Measurements from ENCODE around the gene SHROOM3. TPM values are rescaled to one million over a fixed set of nuclear protein-coding genes. Genes with fewer than 3 reads are reported as not detected.

SHROOM3 gene
- polyA plus RNA-seq, 3 donors: 0.11 to 3.4 (median 2.1) TPM

- WGBS, 3 donors: 74 to 83% (median 74%) methylated on average over 6 of the region's 6 CpGs
- H3K27ac ChIP-seq (ENCODE audit: low read depth, low read length): no peak overlapping the region
Measured at GRCh38 chr4:76523593-76523992, 88.6 kb downstream of the SHROOM3 start.

- H3K27ac ChIP-seq (ENCODE audit: low read depth, low read length): no peak overlapping the region
- WGBS, 3 donors: 64 to 93% (median 83%) methylated on average over 4 of the region's 4 CpGs
Measured at GRCh38 chr4:76525751-76526150, 90.7 kb downstream of the SHROOM3 start.

- no peak overlapping the region for H3K27ac ChIP-seq (ENCODE audit: low read depth, low read length)
- WGBS, 3 donors: 17 to 51% (median 46%) methylated on average over 2 of the region's 2 CpGs
Measured at GRCh38 chr4:76526585-76526990, 91.6 kb downstream of the SHROOM3 start.

- WGBS, 3 donors: 83 to 88% (median 88%) methylated on average over 5 of the region's 5 CpGs
- H3K27ac ChIP-seq (ENCODE audit: low read depth, low read length): no peak overlapping the region
Measured at GRCh38 chr4:76527666-76528065, 92.6 kb downstream of the SHROOM3 start.

GRCh38 chr4:76531597-76531996 is 96.6 kb downstream of the SHROOM3 start:
- WGBS, 3 donors: 21 to 68% (median 59%) methylated on average over 2 of the region's 2 CpGs
- H3K27ac ChIP-seq (ENCODE audit: low read depth, low read length): no peak overlapping the region

GRCh38 chr4:76532805-76533204 is 97.8 kb downstream of the SHROOM3 start:
- no peak overlapping the region for H3K27ac ChIP-seq (ENCODE audit: low read depth, low read length)
- 64 to 68% (median 65%) methylated on average over 2 of the region's 2 CpGs for WGBS, 3 donors

GRCh38 chr4:76533314-76533713 is 98.3 kb downstream of the SHROOM3 start:
- H3K27ac ChIP-seq (ENCODE audit: low read depth, low read length): no peak overlapping the region

- WGBS, 3 donors: 73 to 90% (median 87%) methylated on average over 5 of the region's 5 CpGs
- no peak overlapping the region for H3K27ac ChIP-seq (ENCODE audit: low read depth, low read length)
Measured at GRCh38 chr4:76535603-76536372, 100.8 kb downstream of the SHROOM3 start.

- WGBS, 3 donors: 28 to 77% (median 76%) methylated on average over 2 of the region's 2 CpGs
- H3K27ac ChIP-seq (ENCODE audit: low read depth, low read length): no peak overlapping the region
Measured at GRCh38 chr4:76536373-76536689, 101.3 kb downstream of the SHROOM3 start.

- no peak overlapping the region for H3K27ac ChIP-seq (ENCODE audit: low read depth, low read length)
Measured at GRCh38 chr4:76538296-76538695, 103.3 kb downstream of the SHROOM3 start.

GRCh38 chr4:76539979-76540378 is 105.0 kb downstream of the SHROOM3 start:
- WGBS, 3 donors: 81 to 91% (median 81%) methylated on average over 6 of the region's 6 CpGs
- H3K27ac ChIP-seq (ENCODE audit: low read depth, low read length): no peak overlapping the region

- 79 to 85% (median 84%) methylated on average over 2 of the region's 2 CpGs for WGBS, 3 donors
- no peak overlapping the region for H3K27ac ChIP-seq (ENCODE audit: low read depth, low read length)
Measured at GRCh38 chr4:76540486-76540885, 105.5 kb downstream of the SHROOM3 start.

- WGBS, 3 donors: 83 to 91% (median 91%) methylated on average over 5 of the region's 5 CpGs
Measured at GRCh38 chr4:76543378-76543777, 108.3 kb downstream of the SHROOM3 start.

GRCh38 chr4:76544725-76545124 is 109.7 kb downstream of the SHROOM3 start:
- WGBS, 3 donors: 77 to 95% (median 86%) methylated on average over 2 of the region's 2 CpGs
- H3K27ac ChIP-seq (ENCODE audit: low read depth, low read length): no peak overlapping the region

More at GRCh38 chr4:76543378-76543777, 108.3 kb downstream of the SHROOM3 start:
- H3K27ac ChIP-seq (ENCODE audit: low read depth, low read length): no peak overlapping the region

- 59 to 83% (median 64%) methylated on average over 6 of the region's 6 CpGs for WGBS, 3 donors
- H3K27ac ChIP-seq (ENCODE audit: low read depth, low read length): no peak overlapping the region
Measured at GRCh38 chr4:76545226-76545884, 110.3 kb downstream of the SHROOM3 start.

- 74 to 82% (median 74%) methylated on average over 4 of the region's 4 CpGs for WGBS, 3 donors
- H3K27ac ChIP-seq (ENCODE audit: low read depth, low read length): no peak overlapping the region
Measured at GRCh38 chr4:76546327-76546726, 111.3 kb downstream of the SHROOM3 start.

GRCh38 chr4:76546759-76547742 is 112.0 kb downstream of the SHROOM3 start:
- H3K27ac ChIP-seq (ENCODE audit: low read depth, low read length): no peak overlapping the region
- WGBS, 3 donors: 68 to 71% (median 70%) methylated on average over 14 of the region's 14 CpGs

- H3K27ac ChIP-seq (ENCODE audit: low read depth, low read length): no peak overlapping the region
- 65 to 93% (median 88%) methylated on average over 7 of the region's 7 CpGs for WGBS, 3 donors
Measured at GRCh38 chr4:76548704-76549103, 113.7 kb downstream of the SHROOM3 start.

- 59 to 73% (median 70%) methylated on average over 1 of the region's 1 CpG for WGBS, 3 donors
- H3K27ac ChIP-seq (ENCODE audit: low read depth, low read length): no peak overlapping the region
Measured at GRCh38 chr4:76549765-76550164, 114.7 kb downstream of the SHROOM3 start.

Data from adipose tissue (tissue), 3 donors.